NT2/D1 (cell line): ENCODE data around the gene TIAM2.

Experiments used
- DNase-seq: peaks from one replicate; pipeline ENCODE4 v3.0.0-alpha.2; 2011; ENCODE audit warnings: low read depth, low spot score
- H3K27me3 ChIP-seq: 2 replicates; pipeline ENCODE4 v1.6.0; 2011; ENCODE audit warnings: mild to moderate bottlenecking; ENCODE audit not compliant: insufficient read length, insufficient read depth
- H3K36me3 ChIP-seq: 2 replicates; pipeline ENCODE4 v1.6.1; 2011; ENCODE audit warnings: mild to moderate bottlenecking, low read length, mixed read lengths; ENCODE audit not compliant: insufficient read depth, insufficient read length
- H3K4me1 ChIP-seq: 2 replicates; pipeline ENCODE4 v1.5.1; 2011; ENCODE audit not compliant: insufficient read depth, insufficient read length
- H3K4me3 ChIP-seq: 2 replicates; pipeline ENCODE4 v1.5.1; 2011; ENCODE audit warnings: low read depth; ENCODE audit not compliant: insufficient read length
- H3K9ac ChIP-seq: 2 replicates; pipeline ENCODE4 v1.6.0; 2011; ENCODE audit warnings: low read depth; ENCODE audit not compliant: insufficient read length
- H3K9me3 ChIP-seq: 2 replicates; pipeline ENCODE4 v1.5.1; 2011; ENCODE audit warnings: mild to moderate bottlenecking, low read length; ENCODE audit not compliant: insufficient read depth
- SUZ12 ChIP-seq: IDR thresholded peaks from 2 replicates; pipeline ENCODE4 v1.6.1; 2011; ENCODE audit not compliant: insufficient read length, insufficient read depth; ENCODE audit errors: extremely low read depth
- YY1 ChIP-seq: IDR thresholded peaks from 2 replicates; pipeline ENCODE4 v1.6.1; 2011; ENCODE audit not compliant: insufficient read length, insufficient read depth
- ZNF274 ChIP-seq: IDR thresholded peaks from 2 replicates; pipeline ENCODE4 v1.6.1; 2011; ENCODE audit warnings: mild to moderate bottlenecking, low read depth, low read length

Gene TIAM2

DNA sequence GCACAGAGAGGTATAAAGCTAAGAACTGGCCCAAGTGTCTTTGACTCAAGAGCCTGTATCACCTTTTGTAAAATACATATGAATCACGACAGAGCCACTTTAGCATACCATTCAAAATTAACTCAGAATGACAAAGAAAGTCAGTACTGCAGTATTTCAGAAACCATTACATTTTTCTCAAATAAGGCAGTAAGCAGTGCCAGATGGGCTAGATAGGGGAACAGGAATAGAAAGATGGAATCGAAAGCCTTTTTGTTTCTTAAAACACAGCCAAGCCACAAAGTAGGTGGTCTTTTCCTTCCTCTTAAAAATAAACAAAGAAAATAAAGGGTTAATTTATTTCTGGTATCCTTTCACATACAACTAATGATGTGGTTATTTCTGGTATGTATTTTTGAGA is 279.0 kb downstream of the TIAM2 start:
- Histone ChIP-seq H3K4me1 (no peaks in the 10 kb centered on the region), H3K9me3 (no peaks in the 10 kb centered on the region), H3K4me3 (no peak overlapping the region), H3K27me3 (no peaks in the 10 kb centered on the region), H3K9ac (no peak overlapping the region), H3K36me3 (peaks cover 20% of the 10 kb centered on the region)
- no peak for DNase-seq
- TF ChIP-seq ZNF274 (no peak), SUZ12 (no peak), YY1 (no peak)

- Histone ChIP-seq H3K9ac (no peak overlapping the region), H3K27me3 (no peaks in the 10 kb centered on the region), H3K4me1 (no peaks in the 10 kb centered on the region), H3K4me3 (no peak overlapping the region), H3K36me3 (peaks cover 24% of the 10 kb centered on the region), H3K9me3 (no peaks in the 10 kb centered on the region)
- TF ChIP-seq SUZ12 (no peak), ZNF274 (no peak)
- DNase-seq = no peak
Observed at GRCh38 chr6:155274533-155274932, 279.4 kb downstream of the TIAM2 start.

DNA sequence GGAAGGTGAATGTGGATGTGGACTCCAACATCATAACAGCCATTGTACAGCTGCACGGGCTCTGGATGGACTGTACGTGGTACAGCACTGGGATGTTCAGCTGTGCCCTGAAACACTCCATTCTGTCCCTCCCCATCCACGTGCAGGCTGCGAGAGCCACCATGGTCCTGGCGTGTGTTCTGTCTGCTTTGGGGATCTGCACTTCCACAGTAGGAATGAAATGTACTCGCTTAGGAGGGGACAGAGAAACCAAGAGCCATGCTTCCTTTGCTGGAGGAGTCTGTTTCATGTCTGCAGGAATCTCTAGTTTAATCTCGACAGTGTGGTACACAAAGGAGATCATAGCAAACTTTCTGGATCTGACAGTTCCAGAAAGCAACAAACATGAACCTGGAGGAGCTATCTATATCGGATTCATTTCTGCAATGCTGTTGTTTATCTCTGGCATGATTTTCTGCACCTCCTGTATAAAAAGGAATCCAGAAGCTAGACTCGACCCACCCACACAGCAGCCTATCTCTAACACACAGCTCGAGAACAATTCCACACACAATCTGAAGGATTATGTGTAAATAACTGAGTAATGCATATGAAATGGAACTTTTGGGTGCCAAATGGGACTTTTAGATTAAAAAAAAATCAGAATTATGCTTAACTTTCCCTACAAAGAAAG is 280.8 kb downstream of the TIAM2 start:
- Histone ChIP-seq H3K9ac (no peak overlapping the region), H3K4me1 (no peaks in the 10 kb centered on the region), H3K27me3 (no peaks in the 10 kb centered on the region), H3K36me3 (peaks cover 25% of the 10 kb centered on the region), H3K9me3 (no peaks in the 10 kb centered on the region), H3K4me3 (no peak overlapping the region)
- no peak for TF ChIP-seq ZNF274
- TF ChIP-seq YY1 = no peak
- DNase-seq = no peak

GRCh38 chr6:155276638-155277037 is 281.5 kb downstream of the TIAM2 start:
- no peaks in the 10 kb centered on the region for H3K4me1 ChIP-seq
- H3K4me3 ChIP-seq = no peak overlapping the region
- peaks cover 28% of the 10 kb centered on the region for H3K36me3 ChIP-seq
- no peak for DNase-seq
- H3K27me3 ChIP-seq = no peaks in the 10 kb centered on the region
- TF ChIP-seq ZNF274 (no peak), SUZ12 (no peak), YY1 (no peak)
- no peak overlapping the region for H3K9ac ChIP-seq
- no peaks in the 10 kb centered on the region for H3K9me3 ChIP-seq

- DNase-seq = no peak
- Histone ChIP-seq H3K9me3 (no peaks in the 10 kb centered on the region), H3K36me3 (peaks cover 38% of the 10 kb centered on the region), H3K4me1 (no peaks in the 10 kb centered on the region), H3K9ac (no peak overlapping the region), H3K27me3 (no peaks in the 10 kb centered on the region), H3K4me3 (no peak overlapping the region)
- TF ChIP-seq SUZ12 (no peak), YY1 (no peak)
Observed at GRCh38 chr6:155278319-155279049, 283.4 kb downstream of the TIAM2 start.

GRCh38 chr6:155284775-155285174 is 289.7 kb downstream of the TIAM2 start:
- DNase-seq = no peak
- Histone ChIP-seq H3K4me1 (no peaks in the 10 kb centered on the region), H3K4me3 (no peak overlapping the region), H3K9me3 (no peaks in the 10 kb centered on the region), H3K27me3 (no peaks in the 10 kb centered on the region), H3K36me3 (peaks cover 52% of the 10 kb centered on the region), H3K9ac (no peak overlapping the region)
- TF ChIP-seq SUZ12 (no peak), YY1 (no peak), ZNF274 (no peak)

- H3K9ac ChIP-seq = no peak overlapping the region
- no peaks in the 10 kb centered on the region for H3K27me3 ChIP-seq
- H3K9me3 ChIP-seq = no peaks in the 10 kb centered on the region
- no peaks in the 10 kb centered on the region for H3K4me1 ChIP-seq
- DNase-seq = no peak
- no peak for TF ChIP-seq ZNF274
- TF ChIP-seq SUZ12 = no peak
- no peak for TF ChIP-seq YY1
- H3K36me3 ChIP-seq = peaks cover 61% of the 10 kb centered on the region
- H3K4me3 ChIP-seq = no peak overlapping the region
Observed at GRCh38 chr6:155287762-155288161, 292.6 kb downstream of the TIAM2 start.

GRCh38 chr6:155290491-155290890 is 295.4 kb downstream of the TIAM2 start:
- no peaks in the 10 kb centered on the region for H3K4me1 ChIP-seq
- H3K9ac ChIP-seq = no peak overlapping the region
- H3K36me3 ChIP-seq = peaks cover 54% of the 10 kb centered on the region
- no peaks in the 10 kb centered on the region for H3K9me3 ChIP-seq
- no peak for DNase-seq
- no peak overlapping the region for H3K4me3 ChIP-seq
- TF ChIP-seq ZNF274 (no peak), SUZ12 (no peak), YY1 (no peak)
- H3K27me3 ChIP-seq = no peaks in the 10 kb centered on the region
